Activated naive CD8-positive, alpha-beta T cell treated with anti-CD3 and anti-CD28 coated beads, Interleukin-2, amount 50 U/mL, for 24 hours (primary cell): Measurements from ENCODE around the gene INHBA.

ENCODE experiments used
- ATAC-seq: fragments of 150-1000 bp; cut with Tn5 transposase; one replicate; pipeline ENCODE4 v1.10.0; 2021
- DNase-seq: peaks from one replicate; pipeline ENCODE4 v3.0.0; 2021
- H3K27ac Mint-ChIP-seq: one replicate; pipeline ENCODE4 v1.8.0; 2021; ENCODE audit warnings: mild to moderate bottlenecking, mixed read lengths
- H3K27me3 Mint-ChIP-seq: one replicate; pipeline ENCODE4 v1.8.0; 2021; ENCODE audit warnings: mixed read lengths
- H3K36me3 Mint-ChIP-seq: one replicate; pipeline ENCODE4 v1.8.0; 2021; ENCODE audit warnings: low read depth, mixed read lengths
- H3K4me1 Mint-ChIP-seq: one replicate; pipeline ENCODE4 v1.8.0; 2021; ENCODE audit warnings: mixed read lengths
- H3K4me3 Mint-ChIP-seq: one replicate; pipeline ENCODE4 v1.8.0; 2021; ENCODE audit warnings: mild to moderate bottlenecking, moderate library complexity, mixed read lengths
- H3K9me3 Mint-ChIP-seq: one replicate; pipeline ENCODE4 v1.8.0; 2021; ENCODE audit warnings: mixed read lengths

Gene INHBA

GRCh38 chr7:41730161-41730560 lies 27.3 kb upstream of the INHBA start:
- ATAC-seq (no peak), DNase-seq (no peak)
- Mint-ChIP-seq H3K4me3 (no peak overlapping the region), H3K36me3 (no peaks in the 10 kb centered on the region), H3K27me3 (peaks cover 13% of the 10 kb centered on the region), H3K27ac (no peak overlapping the region), H3K4me1 (peaks cover 12% of the 10 kb centered on the region), H3K9me3 (peaks cover 8% of the 10 kb centered on the region)

DNA sequence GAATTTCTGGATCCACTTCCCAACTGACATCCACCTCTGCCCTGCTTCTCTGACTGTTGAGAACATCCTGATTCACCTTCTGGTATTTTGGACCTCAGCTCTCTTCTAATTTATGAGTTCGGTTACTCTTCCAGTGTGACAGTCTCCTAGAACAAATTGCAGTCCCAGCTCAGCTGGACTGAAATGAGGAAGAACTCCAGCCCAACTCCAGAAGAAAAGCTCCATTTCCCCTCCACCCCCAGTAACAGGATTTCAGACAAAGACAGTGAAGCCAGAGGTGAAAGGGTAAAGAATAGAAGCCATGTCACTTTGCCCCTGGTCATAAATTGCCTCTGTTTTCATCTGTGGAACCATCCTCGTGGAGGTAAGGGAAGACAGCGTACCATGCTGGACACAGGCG lies 26.2 kb upstream of the INHBA start:
- peaks cover 12% of the 10 kb centered on the region for H3K4me1 Mint-ChIP-seq
- no peaks in the 10 kb centered on the region for H3K36me3 Mint-ChIP-seq
- DNase-seq: no peak

GRCh38 chr7:41725013-41725412 lies 22.1 kb upstream of the INHBA start:
- Mint-ChIP-seq H3K9me3 (peaks cover 4% of the 10 kb centered on the region), H3K36me3 (no peaks in the 10 kb centered on the region), H3K4me3 (no peak overlapping the region), H3K4me1 (no peaks in the 10 kb centered on the region), H3K27me3 (peaks cover 15% of the 10 kb centered on the region), H3K27ac (no peak overlapping the region)
- ATAC-seq (no peak), DNase-seq (no peak)

More for the DNA sequence above, 26.2 kb upstream of the INHBA start:
- Mint-ChIP-seq H3K27me3 (peaks cover 18% of the 10 kb centered on the region), H3K9me3 (peaks cover 8% of the 10 kb centered on the region), H3K4me3 (no peak overlapping the region), H3K27ac (no peak overlapping the region)
- ATAC-seq: no peak

DNA sequence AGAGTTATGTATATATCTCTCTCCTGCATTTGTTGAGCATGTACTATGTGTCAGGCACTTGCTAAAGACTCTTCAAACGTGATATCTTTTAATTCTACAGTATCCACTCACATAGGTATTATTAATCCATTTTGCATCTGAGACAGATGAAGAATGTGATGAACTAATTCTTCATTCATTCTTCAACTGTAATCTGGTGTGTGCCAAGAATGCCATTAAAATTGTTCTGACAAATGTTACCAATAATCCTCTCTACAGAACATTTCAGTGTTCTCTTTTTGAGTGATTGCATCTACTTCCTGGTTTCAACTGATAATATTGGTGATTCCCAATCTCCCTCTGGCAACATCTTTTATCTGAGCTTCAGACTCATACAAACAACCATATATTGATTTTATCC lies 18.0 kb upstream of the INHBA start:
- Mint-ChIP-seq H3K36me3 (no peaks in the 10 kb centered on the region), H3K9me3 (no peaks in the 10 kb centered on the region), H3K27me3 (peaks cover 14% of the 10 kb centered on the region), H3K4me3 (no peak overlapping the region), H3K27ac (no peak overlapping the region), H3K4me1 (no peaks in the 10 kb centered on the region)
- no peak for DNase-seq
- no peak for ATAC-seq

DNA sequence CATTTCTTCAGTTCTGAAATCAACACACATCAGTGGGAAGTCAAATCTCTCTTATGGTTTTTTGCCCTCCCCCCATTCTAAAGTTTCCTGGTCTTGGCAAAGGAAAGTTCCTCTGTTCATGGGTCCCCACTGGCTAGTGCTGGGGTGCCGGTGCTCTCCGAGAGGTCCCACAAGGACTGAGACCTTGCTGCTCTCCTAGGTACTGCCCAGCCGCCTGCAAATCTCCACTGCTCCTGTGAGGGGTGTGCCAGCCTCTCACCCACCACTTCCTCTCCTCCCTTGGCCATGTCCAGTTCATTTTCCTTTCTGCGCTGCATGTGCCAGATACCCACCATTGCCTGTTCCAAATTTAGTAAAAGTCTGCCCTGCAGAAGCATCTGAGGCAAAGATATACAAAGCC lies 17.2 kb upstream of the INHBA start:
- no peak overlapping the region for H3K27ac Mint-ChIP-seq

GRCh38 chr7:41716691-41717090 lies 13.8 kb upstream of the INHBA start:
- Mint-ChIP-seq H3K27ac (no peak overlapping the region), H3K4me3 (no peak overlapping the region), H3K27me3 (peaks cover 4% of the 10 kb centered on the region), H3K36me3 (no peaks in the 10 kb centered on the region), H3K9me3 (no peaks in the 10 kb centered on the region), H3K4me1 (no peaks in the 10 kb centered on the region)
- no peak for ATAC-seq
- DNase-seq: no peak

More for the DNA sequence above, 17.2 kb upstream of the INHBA start:
- H3K27me3 Mint-ChIP-seq: peaks cover 11% of the 10 kb centered on the region
- no peak for ATAC-seq
- no peak overlapping the region for H3K4me3 Mint-ChIP-seq
- no peaks in the 10 kb centered on the region for H3K4me1 Mint-ChIP-seq
- H3K9me3 Mint-ChIP-seq: no peaks in the 10 kb centered on the region
- H3K36me3 Mint-ChIP-seq: no peaks in the 10 kb centered on the region
- no peak for DNase-seq

DNA sequence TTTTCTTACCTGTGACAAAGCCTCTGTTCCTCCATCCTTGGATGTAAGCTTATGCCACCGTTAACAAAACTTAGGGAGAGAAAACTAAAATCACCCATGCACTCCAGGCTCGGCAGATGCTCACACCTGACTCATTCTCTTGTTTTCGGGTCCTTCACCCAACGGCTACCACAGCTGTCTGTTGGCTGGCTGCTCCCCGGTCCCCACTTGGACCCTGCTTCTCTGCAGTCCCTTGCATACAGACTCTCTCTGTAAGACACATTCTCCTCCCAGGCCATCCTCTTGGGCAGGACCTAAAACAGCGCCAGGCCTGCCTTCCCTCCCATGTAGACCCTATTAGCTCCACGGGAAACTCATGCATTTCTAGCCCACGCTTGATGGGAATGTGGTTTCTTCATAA lies 12.1 kb upstream of the INHBA start:
- DNase-seq (no peak), ATAC-seq (no peak)
- no peaks in the 10 kb centered on the region for H3K36me3 Mint-ChIP-seq
- peaks cover 4% of the 10 kb centered on the region for H3K27me3 Mint-ChIP-seq
- no peak overlapping the region for H3K4me3 Mint-ChIP-seq
- no peaks in the 10 kb centered on the region for H3K4me1 Mint-ChIP-seq
- H3K27ac Mint-ChIP-seq: no peak overlapping the region
- no peaks in the 10 kb centered on the region for H3K9me3 Mint-ChIP-seq

DNA sequence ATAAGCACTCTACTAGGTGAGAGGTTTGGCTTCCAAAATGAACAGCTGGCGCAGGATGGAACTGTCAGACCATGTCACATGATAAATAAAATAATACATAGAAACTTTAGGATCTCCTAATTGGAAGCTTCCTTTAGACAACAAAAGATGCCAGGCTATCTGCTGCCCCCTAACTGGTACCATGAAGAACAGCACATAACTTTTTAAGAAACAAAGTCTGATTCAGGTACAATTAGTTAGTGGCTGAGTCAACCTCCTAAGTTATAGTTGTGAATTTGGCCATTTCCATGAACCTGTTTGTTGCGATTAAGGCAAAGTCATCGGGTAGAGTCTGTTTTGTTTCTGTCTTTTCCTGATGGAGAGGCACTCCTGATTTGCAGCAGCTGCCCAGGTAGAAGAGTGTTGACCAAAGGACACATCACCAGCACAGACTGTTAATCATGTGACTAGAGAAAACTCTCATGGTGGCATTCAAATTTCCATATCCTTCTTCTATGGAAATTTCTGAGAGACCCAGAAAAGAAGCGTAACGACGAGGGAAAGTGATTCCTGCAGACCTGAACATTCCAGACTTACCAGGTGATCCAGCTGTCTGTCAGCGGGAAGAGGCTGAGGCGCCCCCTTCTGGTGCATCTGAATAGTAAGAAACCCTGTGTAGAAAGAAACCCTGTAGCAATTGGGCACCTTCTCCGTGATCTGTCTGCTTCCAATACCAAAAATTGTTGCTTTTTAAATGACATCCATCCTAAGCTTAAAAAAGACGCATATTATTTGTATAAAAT lies 8.6 kb upstream of the INHBA start:
- H3K27me3 Mint-ChIP-seq: peaks cover 18% of the 10 kb centered on the region
- DNase-seq (no peak), ATAC-seq (no peak)
- H3K9me3 Mint-ChIP-seq: no peaks in the 10 kb centered on the region
- H3K36me3 Mint-ChIP-seq: no peaks in the 10 kb centered on the region
- H3K4me1 Mint-ChIP-seq: no peaks in the 10 kb centered on the region
- no peak overlapping the region for H3K4me3 Mint-ChIP-seq
- H3K27ac Mint-ChIP-seq: no peak overlapping the region

GRCh38 chr7:41710838-41711237 lies 7.9 kb upstream of the INHBA start:
- no peak overlapping the region for H3K4me3 Mint-ChIP-seq
- DNase-seq (no peak), ATAC-seq (no peak)
- peaks cover 23% of the 10 kb centered on the region for H3K27me3 Mint-ChIP-seq
- no peaks in the 10 kb centered on the region for H3K9me3 Mint-ChIP-seq
- no peaks in the 10 kb centered on the region for H3K36me3 Mint-ChIP-seq
- H3K27ac Mint-ChIP-seq: no peak overlapping the region
- H3K4me1 Mint-ChIP-seq: peaks cover 4% of the 10 kb centered on the region

GRCh38 chr7:41709621-41710020 lies 6.7 kb upstream of the INHBA start:
- Mint-ChIP-seq H3K36me3 (no peaks in the 10 kb centered on the region), H3K4me1 (peaks cover 12% of the 10 kb centered on the region), H3K4me3 (no peak overlapping the region), H3K27me3 (peaks cover 29% of the 10 kb centered on the region), H3K9me3 (no peaks in the 10 kb centered on the region), H3K27ac (no peak overlapping the region)
- ATAC-seq: no peak
- DNase-seq: no peak

- DNase-seq: no peak
- H3K4me3 Mint-ChIP-seq: no peak overlapping the region
- peaks cover 33% of the 10 kb centered on the region for H3K27me3 Mint-ChIP-seq
These were observed 5.9 kb upstream of the INHBA start for GRCh38 chr7:41708581-41709358.

GRCh38 chr7:41706228-41706930 lies 3.5 kb upstream of the INHBA start:
- H3K36me3 Mint-ChIP-seq: no peaks in the 10 kb centered on the region
- H3K4me3 Mint-ChIP-seq: no peak overlapping the region
- no peaks in the 10 kb centered on the region for H3K9me3 Mint-ChIP-seq
- H3K27ac Mint-ChIP-seq: no peak overlapping the region
- H3K27me3 Mint-ChIP-seq: peaks cover 43% of the 10 kb centered on the region
- H3K4me1 Mint-ChIP-seq: peaks cover 14% of the 10 kb centered on the region
- DNase-seq: no peak
- ATAC-seq: no peak

More at GRCh38 chr7:41708581-41709358, 5.9 kb upstream of the INHBA start:
- Mint-ChIP-seq H3K9me3 (no peaks in the 10 kb centered on the region), H3K27ac (no peak overlapping the region), H3K36me3 (no peaks in the 10 kb centered on the region), H3K4me1 (peaks cover 14% of the 10 kb centered on the region)
- ATAC-seq: no peak

DNA sequence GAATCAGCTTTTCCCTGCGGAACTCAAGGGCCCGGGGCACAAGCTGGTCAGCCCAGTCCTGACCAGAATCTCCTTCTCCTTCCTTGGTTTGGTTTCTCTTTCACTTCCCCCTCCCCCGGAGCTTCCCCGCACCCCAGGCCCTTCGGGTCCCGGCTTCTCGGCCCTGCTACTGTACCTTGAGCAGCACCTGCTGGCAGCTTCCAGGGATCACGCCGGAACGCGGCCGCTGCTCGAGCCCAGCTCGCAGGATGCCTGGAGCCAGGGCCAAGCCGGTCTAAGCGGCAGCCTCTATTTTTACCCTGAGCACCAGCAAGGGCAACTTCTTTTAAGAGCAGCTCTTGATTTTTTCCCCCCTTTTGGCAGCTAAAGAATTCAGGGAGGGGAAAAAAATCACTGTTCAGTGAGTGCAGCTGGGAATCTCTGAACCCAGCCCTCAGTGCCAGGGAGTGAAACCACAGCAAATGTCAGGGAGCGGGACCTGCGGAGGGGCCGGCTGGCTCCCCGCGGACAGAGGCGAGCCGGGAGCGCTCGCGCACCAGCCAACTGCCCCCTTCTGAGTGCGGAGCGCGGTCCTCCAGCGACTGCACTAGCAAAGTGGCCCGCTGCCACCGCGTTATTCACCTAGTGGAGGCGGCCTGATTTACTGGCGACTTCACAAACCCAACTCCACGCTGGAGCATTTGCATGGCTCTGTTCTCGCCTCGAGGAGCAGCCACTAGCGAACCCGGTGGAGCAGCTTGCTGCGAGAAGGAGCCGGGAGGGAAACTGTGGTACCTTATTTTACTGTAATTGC lies 2.4 kb upstream of the INHBA start:
- Mint-ChIP-seq H3K4me3 (peak overlapping the region; percentile 70), H3K27me3 (peaks cover 54% of the 10 kb centered on the region), H3K27ac (no peak overlapping the region), H3K36me3 (no peaks in the 10 kb centered on the region), H3K4me1 (peaks cover 16% of the 10 kb centered on the region), H3K9me3 (no peaks in the 10 kb centered on the region)
- ATAC-seq (peak; percentile 84), DNase-seq (peak; percentile 62)
